HG02973 (cell line): ENCODE results near the gene OR10R2.

Experiments used
- ATAC-seq: cut with Tn5 transposase; IDR thresholded peaks from one replicate; pipeline ENCODE4 v1.9.1; 2021; ENCODE audit warnings: moderate library complexity; ENCODE audit not compliant: unreplicated experiment

The OR10R2 gene

DNA sequence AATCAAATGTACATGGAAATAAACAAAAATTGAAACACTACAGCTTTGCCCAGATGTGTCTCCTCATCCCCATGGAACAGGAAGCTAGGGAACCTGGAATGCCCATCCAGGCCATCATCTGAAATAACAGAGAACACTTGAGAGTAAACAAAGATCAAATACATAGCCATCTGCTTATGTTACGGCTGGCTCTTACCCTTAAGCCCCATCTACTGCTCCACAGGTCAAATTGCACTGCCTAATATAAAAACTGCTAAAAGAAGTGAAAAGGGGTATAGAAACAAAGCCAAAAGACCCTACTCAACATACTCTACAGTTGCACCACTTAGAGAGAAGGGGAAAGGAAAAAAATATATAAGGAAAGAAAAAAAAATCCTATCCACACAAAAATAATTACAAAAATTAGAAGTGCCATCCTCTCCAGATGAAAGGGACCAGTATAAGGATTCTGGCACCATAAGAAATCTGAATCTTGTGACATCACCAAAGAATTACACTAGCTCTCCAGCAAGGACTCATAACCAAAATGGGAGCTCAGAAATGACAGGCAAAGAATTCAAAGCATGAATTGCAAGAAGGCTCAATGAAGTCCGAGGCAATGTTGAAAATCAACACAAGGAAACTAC lies 55.3 kb downstream of the OR10R2 start:
- ATAC-seq: no peak
